K562 (cell line): ENCODE measurements around the gene CHMP4B. TPM values are rescaled to one million over a fixed set of nuclear protein-coding genes. Genes with fewer than 3 reads are reported as not detected.

ENCODE experiments used
- ATAC-seq: fragments of 200-7000 bp; cut with Tn5 transposase; 3 replicates; pipeline ENCODE4 v1.9.1; 2020; ENCODE audit warnings: moderate library complexity
- BruUV-seq: library from RNA; stranded (reverse); fragments of 400-500 nt; replicated peaks from 2 replicates; lab custom pipeline; 2021; lab: Mats Ljungman, UMichigan
- CTCF ChIA-PET: fragments of 300-600 bp; formaldehyde crosslinking; extraction: SDS; loops from one replicate; lab custom pipeline; 2021; ENCODE audit warnings: low intra/inter-chr PET ratio; lab: Yijun Ruan, JAX
- POLR2A ChIA-PET: fragments of 300-600, 350-650 bp; sonication (Branson Sonifier 250); formaldehyde crosslinking; extraction: SDS; loops from one replicate; lab custom pipeline; 2021; ENCODE audit warnings: antibody characterized with exemption, inconsistent platforms; lab: Yijun Ruan, JAX
- DNase-seq, 4 experiments: peaks; one replicate each; pipeline versions ENCODE4 v3.0.0 to v3.0.0-alpha.2; 2011 to 2018; ENCODE audit warnings: low spot score in 3 of 4, mixed read lengths in 3 of 4; ENCODE audit errors: extremely low read depth in 1 of 4
- FAIRE-seq: peaks from 2 replicates; lab custom pipeline; 2011; peaks lifted over from hg19 to GRCh38; lab: Jason Lieb, UNC
- H2AFZ ChIP-seq: 2 replicates; pipeline ENCODE4 v1.6.0; 2011; ENCODE audit warnings: low read depth, low read length, control low read depth, inconsistent platforms
- H3K27ac ChIP-seq: fragments of 200-600 bp; 3 replicates; pipeline ENCODE4 v1.8.0; 2011; ENCODE audit warnings: low read depth, mild to moderate bottlenecking, control low read depth, inconsistent platforms, low read length, moderate library complexity, mixed read lengths; ENCODE audit errors: extremely low read depth
- H3K27me3 ChIP-seq, 2 experiments: fragments of 300-600 bp in 1 of 2; 2 replicates in 1 of 2; 3 replicates in 1 of 2; pipeline versions ENCODE4 v1.6.0 to v1.8.0; 2011; ENCODE audit warnings: inconsistent platforms in 2 of 2, low read length in 2 of 2, mild to moderate bottlenecking in 1 of 2, mixed read lengths in 1 of 2, moderate library complexity in 1 of 2; ENCODE audit not compliant: control insufficient read depth in 2 of 2, insufficient read depth in 2 of 2
- H3K36me3 ChIP-seq: fragments of 300-600 bp; 3 replicates; pipeline ENCODE4 v1.8.0; 2011; ENCODE audit warnings: mild to moderate bottlenecking, low read length, inconsistent platforms; ENCODE audit not compliant: control insufficient read depth, insufficient read depth
- H3K4me1 ChIP-seq, 2 experiments: fragments of 200-600 bp in 1 of 2; replicated peaks in 1 of 2; 2 replicates in 1 of 2; 3 replicates in 1 of 2; pipeline versions ENCODE4 v1.5.1 to v1.8.0; 2011; ENCODE audit warnings: inconsistent platforms in 2 of 2, low read length in 2 of 2, mild to moderate bottlenecking in 1 of 2, mixed read lengths in 1 of 2, moderate library complexity in 1 of 2; ENCODE audit not compliant: control insufficient read depth in 2 of 2, insufficient read depth in 2 of 2
- H3K4me2 ChIP-seq: 2 replicates; pipeline ENCODE4 v1.6.1; 2011; ENCODE audit warnings: low read length, control low read depth, inconsistent platforms, mixed read lengths; ENCODE audit not compliant: insufficient read depth
- H3K4me3 ChIP-seq: fragments of 200-600 bp; sonication (generic), shearing (Covaris generic); 2 replicates; pipeline ENCODE4 v1.5.1; 2016; ENCODE audit warnings: control low read depth, inconsistent platforms
- H3K79me2 ChIP-seq: fragments of 200-600 bp; 3 replicates; pipeline ENCODE4 v1.8.0; 2011; ENCODE audit warnings: low read length, inconsistent platforms; ENCODE audit not compliant: control insufficient read depth, insufficient read depth
- H3K9ac ChIP-seq, 2 experiments: 2 replicates each; pipeline versions ENCODE4 v1.6.0 to v1.6.1; 2011; ENCODE audit warnings: low read depth in 2 of 2, low read length in 2 of 2, control low read depth in 1 of 2, inconsistent platforms in 1 of 2, mild to moderate bottlenecking in 1 of 2, mixed read lengths in 1 of 2; ENCODE audit not compliant: insufficient read depth in 1 of 2
- H3K9me1 ChIP-seq: one replicate; pipeline ENCODE4 v1.6.0; 2011; ENCODE audit warnings: inconsistent platforms, mild to moderate bottlenecking, low read length, moderate library complexity; ENCODE audit not compliant: control insufficient read depth, insufficient read depth
- H3K9me3 ChIP-seq: replicated peaks from 2 replicates; pipeline ENCODE4 v1.5.1; 2011; ENCODE audit warnings: low read depth, low read length, inconsistent platforms; ENCODE audit not compliant: control insufficient read depth, insufficient read depth
- H4K20me1 ChIP-seq: replicated peaks from 2 replicates; pipeline ENCODE4 v1.6.1; 2011; ENCODE audit warnings: low read length, inconsistent platforms, mixed read lengths; ENCODE audit not compliant: control insufficient read depth, insufficient read depth
- NRF1 ChIP-seq, 2 experiments: fragments of 450-650 bp; IDR thresholded peaks in 1 of 2; conservative IDR thresholded peaks in 1 of 2; 2 replicates each; pipeline ENCODE4 v1.6.1; 2014; ENCODE audit warnings: mild to moderate bottlenecking in 2 of 2
- ZNF407 ChIP-seq: fragments of 450-650 bp; IDR thresholded peaks from 2 replicates; pipeline ENCODE4 v1.6.1; 2016; ENCODE audit warnings: low read depth
- WGBS: fragments of 100-300 bp; shearing (Covaris generic); methylation state at CpG from one replicate; pipeline ENCODE4 v1.1.6; 2016; ENCODE audit warnings: low coverage, mixed read lengths; ENCODE audit not compliant: insufficient coverage; ENCODE audit errors: missing lambda C conversion rate; 5-methylcytosine and 5-hydroxymethylcytosine counted together
- in situ Hi-C: fragments of 300-500 bp; cut with MboI; formaldehyde crosslinking; loops from 4 replicates; pipeline ENCODE4 v1.15.0; 2018; ENCODE audit warnings: inconsistent platforms, mixed read lengths
- intact Hi-C: fragments of 100-400 bp; cut with micrococcal nuclease; formaldehyde crosslinking; loops from 2 replicates; pipeline ENCODE4 v1.14.2; 2022
- polyA plus RNA-seq, 8 experiments: library from polyadenylated mRNA; depleted of rRNA in 4 of 8; stranded (reverse) in 5 of 8; unstranded in 3 of 8; fragments of >200 nt; fragmentation: Nextera tagmentation in 2 of 8; fragmentation: Illumina TruSeq in 1 of 8; extraction: Ambion mirVana in 2 of 8; extraction: Trizol in 1 of 8; gene quantifications; 2 replicates each; pipeline versions ENCODE4 v1.2.1 to v1.2.3, GENCODE V29; 2011 to 2014; ENCODE audit warnings: inconsistent platforms in 1 of 8, missing spikeins in 1 of 8
- total RNA-seq, 7 experiments: library from RNA; depleted of rRNA in 6 of 7; stranded (reverse); fragments of >200 nt in 6 of 7; fragmentation: Illumina TruSeq in 2 of 7; extraction: Trizol in 2 of 7; gene quantifications; 2 replicates each; pipeline versions ENCODE4 v1.2.1 to v1.2.3, GENCODE V29; 2011 to 2021; ENCODE audit warnings: low replicate concordance in 1 of 7

Gene CHMP4B
- total and polyA plus RNA-seq, 9 of the 15 experiments (the other 6 are each of a cell fraction or from before 2014, with no cell fraction given) = 1.8 to 64.7 (median 31.8) TPM

DNA sequence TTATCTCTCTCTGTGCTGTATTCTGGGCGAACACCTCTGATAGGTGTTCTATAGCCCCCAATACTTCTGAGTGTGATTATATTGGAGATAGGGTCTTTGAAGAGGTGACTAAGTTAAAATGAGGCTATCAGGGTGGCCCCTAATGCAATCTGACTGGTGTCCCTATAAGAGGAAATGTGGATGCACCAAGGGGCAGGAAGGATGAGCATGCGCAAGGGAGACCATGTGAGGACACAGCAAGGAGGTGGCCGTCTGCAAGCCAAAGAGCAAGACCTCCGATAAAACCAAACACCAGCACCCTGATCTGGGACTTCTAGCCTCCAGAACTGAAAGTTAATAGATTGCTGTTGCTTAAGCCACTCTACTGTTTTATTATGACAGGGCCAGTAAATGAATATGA lies 69.2 kb downstream of the CHMP4B start:
- no peaks in the 10 kb centered on the region for H3K9me1 ChIP-seq
- 16% methylated on average over 4 of the region's 4 CpGs for WGBS
- H3K27me3 ChIP-seq = peaks cover 18 to 54% of the 10 kb centered on the region in 2 experiments
- no TSS peak for BruUV-seq
- no peak overlapping the region for H3K9ac ChIP-seq
- ATAC-seq (no peak), FAIRE-seq (no peak), DNase-seq (no peak)
- intact Hi-C loops = no loop called here
- H3K79me2 ChIP-seq = no peaks in the 10 kb centered on the region
- H3K36me3 ChIP-seq = no peaks in the 10 kb centered on the region
- H3K9me3 ChIP-seq = peaks cover 6% of the 10 kb centered on the region; the same call in 1 of the 2 replicates
- no peak overlapping the region for H3K4me2 ChIP-seq
- POLR2A ChIA-PET = no interaction called here
- H2AFZ ChIP-seq = no peak overlapping the region
- CTCF ChIA-PET = interaction anchor here (0.5 kb wide), 1 partner anchor 477 kb away, joined by 3 read pairs; no protein-coding TSS in a partner anchor
- H3K27ac ChIP-seq = no peak overlapping the region
- no peaks in the 10 kb centered on the region for H4K20me1 ChIP-seq
- in situ Hi-C loops = no loop called here
- TF ChIP-seq NRF1 (conservative IDR thresholded peaks at IDR 0.05 in 1 of 2, IDR thresholded peaks at IDR 0.05 in 1 of 2) (peak; percentile 70 to 73), ZNF407 (no peak)
- H3K4me1 ChIP-seq = peaks cover 0 to 3% of the 10 kb centered on the region in 2 experiments; a peak in 1 of 5 replicates
- H3K4me3 ChIP-seq = no peak overlapping the region
